Neutrophil (primary cell): ENCODE data around the gene KY.
"Not testable (repeated sequence)": the region's sequence is repeated elsewhere in the genome, so short reads cannot be mapped to it uniquely, and the experiment has no call there.

Experiments used
- H3K27ac ChIP-seq: fragments of 200-600 bp; sonication (generic); 2 replicates; pipeline ENCODE4 v1.5.1; 2016; ENCODE audit warnings: mild to moderate bottlenecking, moderate library complexity
- H3K27me3 ChIP-seq: fragments of 200-600 bp; sonication (generic); 2 replicates; pipeline ENCODE4 v1.6.0; 2016; ENCODE audit warnings: mild to moderate bottlenecking
- H3K36me3 ChIP-seq: fragments of 200-600 bp; sonication (generic); 2 replicates; pipeline ENCODE4 v1.5.1; 2017
- H3K4me1 ChIP-seq, 2 experiments: fragments of 200-600 bp in 1 of 2; sonication (generic) in 1 of 2; 1 replicate in 1 of 2; 2 replicates in 1 of 2; pipeline versions ENCODE4 v1.5.1 to v1.6.1; 2013 to 2016; ENCODE audit warnings: low read depth in 1 of 2, low read length in 1 of 2, mild to moderate bottlenecking in 1 of 2, moderate library complexity in 1 of 2; ENCODE audit not compliant: control insufficient read depth in 1 of 2, insufficient read depth in 1 of 2
- H3K4me3 ChIP-seq, 2 experiments: fragments of 200-600 bp in 1 of 2; sonication (generic) in 1 of 2; 1 replicate in 1 of 2; 2 replicates in 1 of 2; pipeline ENCODE4 v1.5.1; 2013 to 2016; ENCODE audit warnings: low read depth in 1 of 2, low read length in 1 of 2, mild to moderate bottlenecking in 1 of 2, moderate library complexity in 1 of 2
- H3K9me3 ChIP-seq: fragments of 200-600 bp; sonication (generic); 2 replicates; pipeline ENCODE4 v1.5.1; 2016
- CTCF ChIP-seq: fragments of 200-600 bp; sonication (generic); IDR thresholded peaks from 2 replicates; pipeline ENCODE4 v1.5.1; 2016; ENCODE audit warnings: antibody characterized with exemption

The KY gene

GRCh38 chr3:134576426-134576825, 74.4 kb downstream of the KY start:
- Histone ChIP-seq H3K9me3 (no peaks in the 10 kb centered on the region), H3K27ac (peak overlapping the region; percentile 32), H3K36me3 (no peaks in the 10 kb centered on the region), H3K27me3 (no peaks in the 10 kb centered on the region), H3K4me1 (no peaks in the 10 kb centered on the region), H3K4me3 (no peak overlapping the region)
- TF ChIP-seq CTCF = no peak

DNA sequence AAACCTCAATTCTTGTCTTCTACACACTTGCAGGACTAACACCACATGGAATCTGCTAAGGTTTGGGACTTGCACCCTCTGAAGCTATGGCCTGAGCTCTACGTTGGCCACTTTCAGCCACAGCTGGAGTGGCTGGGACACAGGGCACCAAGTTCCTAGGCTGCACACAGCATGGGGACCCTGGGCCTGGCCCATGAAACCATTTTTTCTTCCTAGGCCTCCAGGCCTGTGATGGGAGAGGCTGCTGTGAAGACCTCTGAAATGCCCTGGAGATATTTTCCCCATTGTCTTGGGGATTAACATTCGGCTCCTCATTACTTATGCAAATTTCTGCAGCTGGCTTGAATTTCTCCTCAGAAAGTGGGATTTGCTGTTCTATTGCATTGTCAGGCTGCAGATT, 80.9 kb downstream of the KY start:
- not testable (repeated sequence) for H3K4me1 ChIP-seq, H3K4me3 ChIP-seq, H3K27me3 ChIP-seq, H3K36me3 ChIP-seq, H3K9me3 ChIP-seq
- peak overlapping the region; percentile 32 for H3K27ac ChIP-seq

DNA sequence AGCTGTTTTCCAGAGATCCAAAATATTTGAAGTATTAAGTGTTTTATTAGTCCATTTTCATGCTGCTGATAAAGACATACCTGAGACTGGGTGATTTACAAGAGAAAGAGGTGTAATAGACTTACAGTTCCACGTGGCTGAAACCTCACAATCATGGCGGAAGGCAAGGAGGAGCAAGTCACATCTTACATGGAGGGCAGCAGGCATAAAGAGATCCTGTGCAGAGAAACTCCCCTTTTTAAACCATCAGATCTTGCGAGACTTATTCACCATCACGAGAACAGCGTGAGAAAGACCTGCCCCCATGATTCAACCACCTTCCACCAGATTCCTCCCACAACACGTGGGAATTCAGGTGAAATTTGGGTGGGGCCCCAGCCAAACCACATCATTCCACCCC, 82.0 kb downstream of the KY start:
- no peaks in the 10 kb centered on the region for H3K9me3 ChIP-seq
- TF ChIP-seq CTCF = no peak
- H3K27ac ChIP-seq = no peak overlapping the region
- H3K27me3 ChIP-seq = no peaks in the 10 kb centered on the region
- no peak overlapping the region for H3K4me3 ChIP-seq
- H3K4me1 ChIP-seq = peaks cover 0 to 9% of the 10 kb centered on the region in 2 experiments
- H3K36me3 ChIP-seq = peaks cover 11% of the 10 kb centered on the region

GRCh38 chr3:134567605-134568004, 83.2 kb downstream of the KY start:
- TF ChIP-seq CTCF = no peak

DNA sequence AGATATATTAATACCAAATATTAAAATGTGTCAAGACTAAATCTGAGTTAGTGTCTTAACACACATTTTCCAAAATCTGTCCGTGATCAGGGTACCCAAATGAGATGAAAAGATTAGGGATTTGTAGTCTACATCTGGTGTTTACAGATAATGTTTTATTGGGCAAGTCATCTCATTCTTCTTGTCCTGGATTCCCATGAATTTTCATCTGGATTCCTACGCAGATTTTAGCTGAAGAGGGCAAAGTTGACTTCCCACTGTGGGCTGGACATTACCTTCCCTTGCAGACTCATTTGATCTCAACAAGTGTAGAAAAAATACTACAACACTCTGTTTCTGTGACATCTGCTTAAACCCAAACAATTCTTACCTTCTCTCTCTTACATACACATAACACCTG, 85.8 kb downstream of the KY start:
- H3K27ac ChIP-seq = peak overlapping the region; percentile 55
- peaks cover 5 to 15% of the 10 kb centered on the region in 2 experiments for H3K4me1 ChIP-seq
- no peak overlapping the region for H3K4me3 ChIP-seq
- peaks cover 33% of the 10 kb centered on the region for H3K36me3 ChIP-seq
- no peaks in the 10 kb centered on the region for H3K9me3 ChIP-seq
- TF ChIP-seq CTCF = no peak
- no peaks in the 10 kb centered on the region for H3K27me3 ChIP-seq

More at GRCh38 chr3:134567605-134568004, 83.2 kb downstream of the KY start:
- no peaks in the 10 kb centered on the region for H3K27me3 ChIP-seq
- peaks cover under 1 to 10% of the 10 kb centered on the region in 2 experiments for H3K4me1 ChIP-seq
- peaks cover 15% of the 10 kb centered on the region for H3K36me3 ChIP-seq
- no peak overlapping the region for H3K4me3 ChIP-seq
- no peaks in the 10 kb centered on the region for H3K9me3 ChIP-seq
- peak overlapping the region; percentile 69 for H3K27ac ChIP-seq

DNA sequence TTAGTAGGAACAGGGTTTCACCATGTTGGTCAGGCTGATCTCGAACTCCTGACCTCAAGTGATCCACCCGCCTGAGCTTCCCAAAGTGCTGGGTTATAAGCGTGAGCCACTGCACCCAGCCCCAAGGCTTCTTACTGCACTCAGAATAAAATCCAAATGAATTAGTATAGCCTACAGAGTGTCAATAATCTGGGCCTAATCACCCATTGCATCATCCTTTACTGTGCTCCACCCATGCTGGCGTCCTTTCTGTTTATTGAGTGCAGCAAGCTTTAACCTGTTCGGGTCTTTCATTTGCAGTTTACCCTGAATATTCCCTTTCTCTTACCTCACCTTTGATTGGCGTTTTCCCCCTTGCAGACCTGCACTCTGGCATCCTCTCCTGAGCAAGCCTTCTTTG, 87.2 kb downstream of the KY start:
- H3K27ac ChIP-seq = peak overlapping the region; percentile 72
- TF ChIP-seq CTCF = no peak
- no peaks in the 10 kb centered on the region for H3K9me3 ChIP-seq
- H3K4me3 ChIP-seq = no peak overlapping the region
- peaks cover 5 to 15% of the 10 kb centered on the region in 2 experiments for H3K4me1 ChIP-seq
- H3K36me3 ChIP-seq = peaks cover 44% of the 10 kb centered on the region
- no peaks in the 10 kb centered on the region for H3K27me3 ChIP-seq
